Psoas muscle (tissue), 8 donors: Measurements from ENCODE around the gene CTRB2. TPM values are rescaled to one million over a fixed set of nuclear protein-coding genes. Genes with fewer than 3 reads are reported as not detected.

Experiments used
- ATAC-seq, 4 donors: fragments of 200-7000 bp; cut with Tn5 transposase; one replicate each; pipeline ENCODE4 v1.9.1; 2020; ENCODE audit warnings: moderate library complexity in 3 of 4, mild to moderate bottlenecking in 2 of 4
- DNase-seq, 2 donors: peaks; one replicate each; pipeline ENCODE4 v3.0.0-alpha.2; 2020
- H3K27ac ChIP-seq: fragments of 200-600 bp; one replicate; pipeline ENCODE4 v1.8.0; 2022
- H3K27me3 ChIP-seq, 3 donors: fragments of 200-600 bp in 1 of 3; one replicate each; pipeline versions ENCODE4 v1.6.1 to v1.8.0; 2013 to 2022; ENCODE audit warnings: low read length in 2 of 3, mild to moderate bottlenecking in 2 of 3, moderate library complexity in 1 of 3; ENCODE audit not compliant: insufficient read depth in 3 of 3
- H3K36me3 ChIP-seq, 2 donors: fragments of 200-600 bp in 1 of 2; one replicate each; pipeline versions ENCODE4 v1.6.1 to v1.8.0; 2013 to 2022; ENCODE audit warnings: low read depth in 1 of 2, mild to moderate bottlenecking in 1 of 2, moderate library complexity in 1 of 2; ENCODE audit not compliant: insufficient read depth in 1 of 2
- H3K4me1 ChIP-seq: fragments of 200-600 bp; one replicate; pipeline ENCODE4 v1.8.0; 2022
- H3K4me3 ChIP-seq: fragments of 200-600 bp; one replicate; pipeline ENCODE4 v1.8.0; 2022; ENCODE audit warnings: mild to moderate bottlenecking
- H3K9me3 ChIP-seq: fragments of 200-600 bp; one replicate; pipeline ENCODE4 v1.8.0; 2022
- WGBS, 3 donors: extraction: QIAGEN DNeasy Blood & Tissue Kit; methylation state at CpG; one replicate each; pipeline versions ENCODE4 v1.1.6 to v1.1.7; 2013; 5-methylcytosine and 5-hydroxymethylcytosine counted together
- intact Hi-C, 2 donors: fragments of 100-400 bp; cut with DNase I; formaldehyde crosslinking; loops; one replicate each; pipeline versions ENCODE4 v1.11.0 to v1.14.2; 2022
- polyA plus RNA-seq, 3 donors: library from polyadenylated mRNA; stranded (reverse); fragments of 200-250 nt; gene quantifications; one replicate each; pipeline ENCODE4 v1.2.3, GENCODE V29; 2013
- total RNA-seq, 4 donors: library from RNA; stranded (reverse); fragmentation: NEBNext Ultra II Directional in 2 of 4; extraction: Animal tissue kit (Norgen Biotek cat#: 25700) in 2 of 4; gene quantifications; one replicate each; pipeline versions ENCODE4 v1.2.1 to v1.2.4, GENCODE V29; 2021 to 2023
- TF ChIP-seq, protein P1 (sequence below): fragments of 200-600 bp; IDR thresholded peaks from one replicate; pipeline ENCODE4 v1.8.0; 2022; ENCODE audit warnings: antibody characterized with exemption
- donor health status: healthy with polysubstance abuse.
- donor health status: DM: no; HTN: no; CAD: no; lungs with moderate emphysema.
- donor health status: Bipolar disorder and iron deficiency.
- donor health status: healthy.
- donor health status: DM: yes; HTN: yes; CAD: no.
- donor health status: DM: no; HTN: no; CAD: no.
- donor health status: DM: no; HTN: no; CAD: no.
- donor health status: DM: yes; HTN: yes; CAD: no.

The CTRB2 gene
- total and polyA plus RNA-seq, 7 donors = 0.14 to 2.4 (median 1.1) TPM; not detected in 3

DNA sequence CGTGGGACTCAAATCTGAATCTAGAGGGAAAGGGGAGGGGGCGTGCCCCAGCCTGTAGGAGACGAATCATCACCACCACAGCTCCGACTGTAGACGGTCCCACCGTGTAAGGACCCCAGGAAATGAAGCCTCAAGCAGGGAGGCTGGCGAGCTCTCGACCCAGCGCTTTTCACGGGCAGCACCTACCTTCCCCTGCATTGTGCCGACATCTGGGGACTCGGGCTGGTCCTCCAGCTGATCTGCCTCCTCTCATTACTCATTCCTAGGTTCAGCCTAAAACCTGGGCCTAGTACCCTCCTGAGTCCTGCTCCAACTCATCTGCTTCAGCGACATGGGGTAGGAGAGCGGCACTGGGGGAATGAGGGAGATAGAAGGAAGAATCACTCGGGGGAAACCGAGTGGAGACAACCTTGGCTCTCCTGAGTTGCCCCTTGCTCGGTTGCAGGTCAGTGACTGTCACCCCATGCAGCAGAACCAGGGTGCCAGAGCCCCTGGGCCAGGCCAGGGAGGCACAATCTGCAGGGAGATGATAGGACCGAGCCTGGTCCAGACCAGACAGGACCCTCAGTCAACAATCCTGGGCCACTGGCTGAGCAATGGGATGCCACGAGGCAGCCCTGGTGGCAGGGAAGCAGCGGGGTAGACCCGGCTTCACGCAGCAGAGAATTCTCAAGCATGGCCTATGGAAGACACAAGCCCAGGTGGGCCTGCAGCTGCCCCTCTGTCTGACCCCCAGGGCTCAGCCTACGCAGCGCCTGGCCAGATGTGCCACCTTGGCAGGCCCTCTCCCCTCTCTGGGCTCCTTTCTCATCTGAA, 45.3 kb upstream of the CTRB2 start:
- 63 to 68% (median 67%) methylated on average over 24 of the region's 24 CpGs for WGBS, 3 donors
- intact Hi-C loops = no loop called here
- TF ChIP-seq, protein P1, sequence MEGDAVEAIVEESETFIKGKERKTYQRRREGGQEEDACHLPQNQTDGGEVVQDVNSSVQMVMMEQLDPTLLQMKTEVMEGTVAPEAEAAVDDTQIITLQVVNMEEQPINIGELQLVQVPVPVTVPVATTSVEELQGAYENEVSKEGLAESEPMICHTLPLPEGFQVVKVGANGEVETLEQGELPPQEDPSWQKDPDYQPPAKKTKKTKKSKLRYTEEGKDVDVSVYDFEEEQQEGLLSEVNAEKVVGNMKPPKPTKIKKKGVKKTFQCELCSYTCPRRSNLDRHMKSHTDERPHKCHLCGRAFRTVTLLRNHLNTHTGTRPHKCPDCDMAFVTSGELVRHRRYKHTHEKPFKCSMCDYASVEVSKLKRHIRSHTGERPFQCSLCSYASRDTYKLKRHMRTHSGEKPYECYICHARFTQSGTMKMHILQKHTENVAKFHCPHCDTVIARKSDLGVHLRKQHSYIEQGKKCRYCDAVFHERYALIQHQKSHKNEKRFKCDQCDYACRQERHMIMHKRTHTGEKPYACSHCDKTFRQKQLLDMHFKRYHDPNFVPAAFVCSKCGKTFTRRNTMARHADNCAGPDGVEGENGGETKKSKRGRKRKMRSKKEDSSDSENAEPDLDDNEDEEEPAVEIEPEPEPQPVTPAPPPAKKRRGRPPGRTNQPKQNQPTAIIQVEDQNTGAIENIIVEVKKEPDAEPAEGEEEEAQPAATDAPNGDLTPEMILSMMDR = no peak
- no peaks in the 10 kb centered on the region for H3K27me3 ChIP-seq
- DNase-seq (peak in 1 of 2 donors; percentile 13), ATAC-seq (no peak)
- H3K4me1 ChIP-seq = peaks cover 84% of the 10 kb centered on the region
- H3K27ac ChIP-seq = peak overlapping the region; percentile 93
- H3K36me3 ChIP-seq = no peaks in the 10 kb centered on the region
- H3K4me3 ChIP-seq = peak overlapping the region; percentile 78
- H3K9me3 ChIP-seq = no peaks in the 10 kb centered on the region

DNA sequence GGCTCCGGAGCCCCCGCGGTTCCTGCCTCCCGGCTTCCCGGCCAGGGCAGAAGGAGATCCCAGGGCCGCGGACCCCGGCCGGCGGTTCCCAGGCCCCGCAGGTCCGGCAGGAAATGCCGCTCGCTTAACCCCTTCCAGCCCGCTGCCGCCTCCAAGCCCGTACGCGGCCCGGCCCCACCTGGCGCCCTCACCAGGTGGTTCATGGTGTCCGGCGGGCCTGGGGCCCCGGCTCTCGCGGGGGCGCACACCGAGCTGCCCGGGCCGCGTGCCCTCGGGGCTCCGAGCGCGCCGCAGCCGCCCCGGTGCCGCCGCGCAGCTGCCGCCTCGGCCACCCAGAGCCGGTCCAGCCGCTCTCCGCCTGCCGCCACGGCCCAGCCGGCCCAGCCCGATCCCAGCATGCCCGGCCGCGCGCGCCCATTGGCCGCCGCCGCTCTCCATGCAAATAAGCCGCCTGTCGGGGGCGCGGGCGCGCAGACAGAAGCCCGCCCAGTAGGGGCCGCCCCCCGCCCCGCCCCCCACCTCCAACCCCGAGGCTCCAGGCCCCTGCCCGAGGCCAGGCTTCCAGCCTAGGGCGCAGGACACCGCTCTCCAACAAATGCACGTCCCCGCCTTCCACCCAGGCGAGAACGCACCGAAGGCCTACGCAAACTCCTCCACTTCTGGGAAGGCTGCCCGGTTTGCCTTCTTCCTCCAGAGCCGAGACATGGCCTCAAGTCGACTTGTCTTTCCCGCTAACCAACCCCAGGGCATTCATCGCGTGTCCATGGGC, 44.5 kb upstream of the CTRB2 start, which contains the start of gene BCAR1:
Gene BCAR1 (minus strand): TSS at position 345 of the 769 bp plus-strand sequence. CDS start 142 bp downstream, at position 203.
- intact Hi-C loops = loop anchor here in 1 of 2 donors (2.0 kb wide), 1 partner anchor 17 kb away; no protein-coding TSS in a partner anchor
- TF ChIP-seq, protein P1 = peak; percentile 5

DNA sequence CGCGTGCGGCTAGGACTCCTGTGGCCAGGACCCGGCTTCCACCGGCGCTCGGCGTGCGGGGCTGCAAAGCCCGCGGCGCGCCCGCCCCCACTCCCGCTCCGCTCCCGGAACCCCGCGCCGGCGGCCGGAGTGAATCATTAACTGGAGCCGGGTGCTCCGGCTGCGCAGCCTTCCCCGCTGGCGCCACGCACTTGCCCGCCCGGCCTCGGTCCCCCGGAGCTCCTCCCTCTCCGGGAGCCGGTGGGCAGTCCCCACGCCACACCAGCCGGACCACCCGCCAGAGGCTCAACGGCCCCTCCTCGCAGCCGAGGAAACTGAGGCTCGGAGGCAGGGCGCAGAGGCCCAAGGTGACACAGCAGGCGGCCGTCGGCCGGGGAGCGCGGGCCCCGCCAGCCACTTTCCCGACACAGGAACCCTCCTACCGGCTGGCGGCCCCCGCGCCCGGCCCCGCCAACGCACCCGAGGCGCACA, 43.9 kb upstream of the CTRB2 start:
- H3K4me1 ChIP-seq = peaks cover 84% of the 10 kb centered on the region
- no peaks in the 10 kb centered on the region for H3K36me3 ChIP-seq
- no peaks in the 10 kb centered on the region for H3K27me3 ChIP-seq
- H3K4me3 ChIP-seq = peak overlapping the region; percentile 78
- DNase-seq (peak; percentile 57 to 73), ATAC-seq (peak; percentile 17 to 43 (median 33))
- H3K27ac ChIP-seq = peak overlapping the region; percentile 93
- H3K9me3 ChIP-seq = no peaks in the 10 kb centered on the region
- 1% methylated on average over 36 to 59 of the region's 59 CpGs for WGBS, 3 donors
- intact Hi-C loops = loop anchor here in 1 of 2 donors (2.0 kb wide), 1 partner anchor 16 kb away; no protein-coding TSS in a partner anchor
- TF ChIP-seq, protein P1 = no peak

More for the DNA sequence above, 44.5 kb upstream of the CTRB2 start, which contains the start of gene BCAR1:
- 1 to 3% (median 2%) methylated on average over 51 to 84 of the region's 84 CpGs for WGBS, 3 donors
- H3K36me3 ChIP-seq = no peaks in the 10 kb centered on the region
- DNase-seq (peak; percentile 90 to 92), ATAC-seq (peak; percentile 54 to 59 (median 57))
- peak within 1 kb of the TSS; percentile 78 for H3K4me3 ChIP-seq
- no peaks in the 10 kb centered on the region for H3K27me3 ChIP-seq
- H3K4me1 ChIP-seq = peaks cover 84% of the 10 kb centered on the region
- H3K9me3 ChIP-seq = no peaks in the 10 kb centered on the region
- peak within 1 kb of the TSS; percentile 93 for H3K27ac ChIP-seq

DNA sequence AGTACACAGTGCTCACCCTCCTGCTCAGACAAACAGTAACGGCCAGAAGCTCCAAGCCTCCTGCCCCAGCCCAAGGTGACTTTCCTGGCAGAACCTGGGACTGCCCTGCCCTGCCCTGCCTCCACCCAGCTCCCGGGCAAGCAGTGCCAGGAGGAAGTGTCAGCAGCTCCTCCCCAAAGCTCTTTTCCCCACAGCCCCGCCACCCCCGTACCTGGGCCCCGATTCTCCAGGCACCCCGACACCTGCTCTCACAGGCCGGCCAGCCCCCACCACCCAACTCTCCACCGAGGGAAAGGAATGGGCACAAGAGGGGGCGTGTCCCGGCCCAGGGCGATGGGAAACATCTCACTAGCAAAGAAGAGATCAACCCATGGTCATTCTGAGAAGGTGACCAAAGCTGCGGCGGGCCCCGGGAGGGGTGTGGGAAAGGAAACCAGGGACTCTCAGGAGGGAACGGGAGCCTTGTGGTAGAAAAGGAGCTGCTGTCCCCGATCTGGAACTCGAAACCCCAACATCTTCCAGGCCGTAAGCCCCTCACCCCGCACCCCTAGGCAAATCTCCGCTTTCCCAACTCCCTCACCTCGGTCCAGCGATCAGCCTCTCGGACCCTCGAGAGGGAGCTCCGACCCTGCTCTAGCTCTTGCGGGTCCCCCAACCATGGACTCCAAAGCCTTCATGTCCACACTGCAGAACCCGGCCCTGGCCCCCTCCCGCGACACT, 43.3 kb upstream of the CTRB2 start:
- peaks cover 84% of the 10 kb centered on the region for H3K4me1 ChIP-seq
- no peaks in the 10 kb centered on the region for H3K36me3 ChIP-seq
- peak; percentile 41 to 73 for DNase-seq
- H3K9me3 ChIP-seq = no peaks in the 10 kb centered on the region
- intact Hi-C loops = loop anchor here in 1 of 2 donors (2.0 kb wide), 1 partner anchor 15 kb away; no protein-coding TSS in a partner anchor
- peak; percentile 9 to 23 (median 20) for ATAC-seq
- no peaks in the 10 kb centered on the region for H3K27me3 ChIP-seq
- TF ChIP-seq, protein P1 = no peak
- H3K4me3 ChIP-seq = peak overlapping the region; percentile 78
- H3K27ac ChIP-seq = peak overlapping the region; percentile 93
- 5 to 16% (median 5%) methylated on average over 24 to 29 of the region's 29 CpGs for WGBS, 3 donors
